PC-3 (cell line): ENCODE measurements around the gene TOP2A.

Source experiments
- EZH2 ChIP-seq: fragments of 300-600 bp; sonication (generic); IDR thresholded peaks from one replicate; pipeline ENCODE4 v1.6.1; 2017; ENCODE audit warnings: antibody characterized with exemption, mild to moderate bottlenecking, low read length; ENCODE audit not compliant: unreplicated experiment
- EZH2phosphoT487 ChIP-seq: fragments of 300-600 bp; sonication (generic); IDR thresholded peaks from 2 replicates; pipeline ENCODE4 v1.6.1; 2018; ENCODE audit warnings: mild to moderate bottlenecking, antibody characterized with exemption, low read length, borderline replicate concordance
- TF ChIP-seq, protein P1 (sequence below): fragments of 300-600 bp; sonication (generic); conservative IDR thresholded peaks from 2 replicates; pipeline ENCODE4 v1.5.1; 2017; ENCODE audit warnings: antibody characterized with exemption, low read depth, mild to moderate bottlenecking, low read length

DNA sequence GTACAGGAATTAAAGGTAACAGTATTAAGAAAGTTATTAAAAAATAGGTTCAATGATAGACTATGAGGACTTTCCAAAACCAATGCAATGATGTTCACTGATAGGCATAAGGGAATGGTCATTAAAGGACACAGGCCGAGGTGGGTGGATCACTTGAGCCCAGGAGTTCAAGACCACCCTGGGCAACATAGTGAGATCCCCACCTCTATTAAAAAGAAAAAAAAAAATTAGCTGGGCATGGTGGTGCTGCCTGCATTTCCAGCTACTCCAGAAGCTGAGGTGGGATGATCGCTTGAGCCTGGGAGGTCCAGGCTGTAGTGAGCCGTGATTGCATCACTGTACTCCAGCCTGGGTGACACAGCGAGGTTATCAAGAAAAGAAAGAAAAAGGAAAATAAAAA is 5.9 kb downstream of the TOP2A start:
- TF ChIP-seq, protein P1, sequence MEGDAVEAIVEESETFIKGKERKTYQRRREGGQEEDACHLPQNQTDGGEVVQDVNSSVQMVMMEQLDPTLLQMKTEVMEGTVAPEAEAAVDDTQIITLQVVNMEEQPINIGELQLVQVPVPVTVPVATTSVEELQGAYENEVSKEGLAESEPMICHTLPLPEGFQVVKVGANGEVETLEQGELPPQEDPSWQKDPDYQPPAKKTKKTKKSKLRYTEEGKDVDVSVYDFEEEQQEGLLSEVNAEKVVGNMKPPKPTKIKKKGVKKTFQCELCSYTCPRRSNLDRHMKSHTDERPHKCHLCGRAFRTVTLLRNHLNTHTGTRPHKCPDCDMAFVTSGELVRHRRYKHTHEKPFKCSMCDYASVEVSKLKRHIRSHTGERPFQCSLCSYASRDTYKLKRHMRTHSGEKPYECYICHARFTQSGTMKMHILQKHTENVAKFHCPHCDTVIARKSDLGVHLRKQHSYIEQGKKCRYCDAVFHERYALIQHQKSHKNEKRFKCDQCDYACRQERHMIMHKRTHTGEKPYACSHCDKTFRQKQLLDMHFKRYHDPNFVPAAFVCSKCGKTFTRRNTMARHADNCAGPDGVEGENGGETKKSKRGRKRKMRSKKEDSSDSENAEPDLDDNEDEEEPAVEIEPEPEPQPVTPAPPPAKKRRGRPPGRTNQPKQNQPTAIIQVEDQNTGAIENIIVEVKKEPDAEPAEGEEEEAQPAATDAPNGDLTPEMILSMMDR, result no peak
- no peak for TF ChIP-seq EZH2
- no peak for TF ChIP-seq EZH2phosphoT487
